Measurements from ENCODE around the gene CEP128.

The CEP128 gene

DNA sequence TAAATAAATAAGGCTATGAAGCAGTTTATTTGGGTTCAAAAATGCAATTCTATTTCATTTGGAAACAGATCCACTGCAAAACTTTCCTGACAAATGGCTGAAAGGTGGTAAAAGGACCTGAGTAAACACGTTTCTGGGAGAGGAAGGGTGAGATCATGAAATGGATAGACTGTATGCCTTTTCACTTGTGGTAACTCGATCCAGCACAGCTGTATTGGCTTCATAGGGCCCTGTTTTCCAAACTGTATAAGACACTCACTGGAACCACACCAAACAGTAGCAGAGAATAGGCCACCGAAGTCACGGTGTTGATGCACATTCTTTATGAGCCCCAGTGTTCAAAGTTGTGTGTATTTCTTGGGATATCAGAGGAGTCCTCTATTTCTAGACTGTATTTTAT, 405.1 kb downstream of the CEP128 start:
- DNase-seq, result peak in 1 of 3 experiments; percentile 27

DNA sequence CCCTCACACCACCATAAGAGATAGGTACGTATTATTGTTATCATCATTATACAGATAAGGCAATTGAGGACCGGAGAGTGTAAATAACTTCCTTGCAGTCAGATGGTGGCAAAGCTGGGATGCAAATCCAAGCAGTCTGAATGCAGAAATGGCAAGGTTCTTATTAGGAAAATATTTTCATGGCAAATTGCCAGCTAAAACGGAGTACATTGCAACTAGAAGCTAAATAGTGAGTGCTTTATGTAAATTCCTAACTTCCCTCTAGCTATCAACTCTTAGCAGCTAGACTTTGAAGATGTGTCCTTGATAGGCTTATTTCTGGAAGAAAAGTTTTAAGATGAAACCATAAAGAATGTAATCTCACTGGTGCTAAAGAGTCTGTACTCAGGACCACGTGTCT, 406.4 kb downstream of the CEP128 start:
- DNase-seq, result peak in 1 of 3 experiments; percentile 29

DNA sequence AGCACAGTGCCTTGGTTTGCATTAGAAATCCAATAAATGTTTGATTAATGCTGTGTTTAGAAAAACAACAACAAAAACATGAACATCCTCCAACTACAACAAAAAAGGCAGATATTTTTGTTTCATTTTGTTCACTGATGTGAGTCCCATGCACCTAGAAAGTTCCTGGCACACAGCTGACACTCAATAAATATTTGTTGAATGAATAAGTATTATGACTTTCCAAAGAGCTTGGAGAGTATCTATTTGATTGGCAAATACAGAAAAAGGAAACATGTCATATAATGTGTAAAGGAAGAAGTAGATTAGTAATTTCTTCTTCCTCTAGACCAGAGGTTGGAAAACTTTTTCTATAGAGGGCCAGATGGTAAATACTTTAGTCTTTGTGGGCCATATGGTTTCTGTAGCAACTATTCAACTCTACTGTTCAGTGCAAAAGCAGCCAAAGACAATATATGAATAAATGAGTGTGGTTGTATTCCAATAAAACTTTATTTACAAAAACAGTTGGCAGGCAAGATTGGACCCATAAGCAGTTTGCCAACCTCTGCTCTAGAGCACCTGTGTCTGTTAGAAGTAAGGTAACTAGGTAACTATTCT, 417.9 kb downstream of the CEP128 start:
- DNase-seq, result no peak

DNA sequence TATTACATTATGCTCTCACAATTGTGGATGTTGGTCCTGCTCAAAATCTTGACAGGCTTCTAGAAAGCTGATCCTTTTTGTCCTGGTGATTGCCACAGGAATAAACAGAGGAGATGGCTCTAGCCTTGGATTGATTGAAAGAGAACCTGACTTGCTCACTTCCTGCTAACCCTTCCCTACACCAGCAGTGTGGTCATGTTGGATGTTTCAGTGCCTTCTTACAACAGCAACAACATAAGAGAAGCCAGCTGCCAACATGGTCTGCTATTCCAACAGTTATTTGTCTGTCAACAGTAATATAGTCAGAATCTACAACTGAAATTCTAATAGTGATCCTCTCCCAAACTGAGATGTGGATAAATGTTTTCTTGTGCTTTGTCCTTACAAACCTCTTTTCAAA, 418.6 kb downstream of the CEP128 start:
- DNase-seq, result peak in 1 of 3 experiments; percentile 30

DNA sequence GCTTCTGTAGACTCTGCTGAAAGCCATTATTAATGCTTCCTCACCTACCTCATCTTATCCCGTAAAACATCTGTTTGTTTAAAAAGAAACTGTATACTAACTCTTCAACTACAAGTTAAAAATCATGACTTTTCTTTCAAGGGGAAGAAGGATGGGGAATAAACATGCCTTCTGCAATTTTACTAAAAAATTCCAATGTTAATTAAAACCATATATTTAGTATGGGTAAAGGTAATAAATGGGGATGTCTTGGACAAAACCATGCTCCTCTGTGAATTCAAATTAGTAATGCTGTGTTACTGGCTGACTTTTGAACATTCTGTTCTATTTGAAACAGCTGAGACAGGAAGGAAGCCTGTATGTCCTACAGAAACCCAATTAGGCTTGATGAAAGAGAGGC, 419.1 kb downstream of the CEP128 start:
- DNase-seq, result no peak

DNA sequence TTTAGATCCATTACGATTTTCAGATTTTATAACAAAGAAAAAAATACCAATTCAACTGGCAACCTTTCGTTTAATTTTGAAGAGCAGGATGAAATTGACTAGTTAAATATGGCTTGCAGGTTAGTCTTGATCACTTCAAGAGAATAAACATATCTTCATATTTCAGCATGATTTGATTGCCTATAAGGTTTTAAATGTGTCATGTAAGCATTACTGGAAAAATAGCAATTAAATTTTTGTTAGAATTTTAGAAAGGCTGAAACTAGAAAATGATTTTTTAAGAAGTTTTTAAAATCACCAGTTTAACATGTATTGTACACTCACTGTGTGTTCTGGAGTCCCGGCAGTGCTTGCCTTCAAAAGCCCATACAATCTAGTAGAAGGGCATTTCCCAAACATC, 420.1 kb downstream of the CEP128 start:
- DNase-seq, result no peak

DNA sequence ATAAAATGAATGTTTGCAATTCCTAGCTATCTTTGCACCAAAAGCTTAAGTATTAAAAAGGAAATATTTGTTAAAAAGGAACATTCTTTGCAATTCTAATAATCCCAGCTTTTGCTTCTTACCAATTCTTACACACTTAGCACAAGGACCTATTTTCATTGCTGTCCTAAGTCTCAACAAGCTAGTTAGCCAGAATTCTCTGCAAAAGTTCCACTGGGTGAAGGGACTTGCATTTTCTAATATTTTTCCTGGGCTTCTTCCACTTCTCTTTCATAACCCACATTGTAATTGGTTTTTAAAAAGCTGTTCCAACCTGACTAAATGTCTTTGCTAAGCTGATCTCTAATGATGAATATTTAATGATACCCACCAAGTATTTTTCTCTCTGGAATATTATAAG, 422.5 kb downstream of the CEP128 start:
- no peak for DNase-seq

DNA sequence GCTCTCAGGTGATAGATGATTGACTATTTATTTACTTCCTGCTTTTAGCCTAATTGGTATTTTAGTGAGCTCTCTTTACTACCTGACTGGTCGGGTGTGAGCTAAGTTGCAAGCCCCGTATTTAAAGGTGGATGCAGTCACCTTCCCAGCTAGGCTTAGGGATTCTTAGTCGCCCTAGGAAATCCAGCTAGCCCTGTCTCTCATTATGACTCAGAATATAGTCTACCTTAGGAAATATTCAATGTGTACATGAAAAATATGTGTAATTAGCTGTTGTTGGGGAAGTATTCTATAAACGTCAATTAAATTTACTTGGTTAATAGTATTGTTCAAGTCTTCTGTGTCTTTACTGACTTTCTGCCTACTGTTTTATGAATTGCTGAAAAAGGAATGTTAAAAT, 423.4 kb downstream of the CEP128 start:
- no peak for DNase-seq

DNA sequence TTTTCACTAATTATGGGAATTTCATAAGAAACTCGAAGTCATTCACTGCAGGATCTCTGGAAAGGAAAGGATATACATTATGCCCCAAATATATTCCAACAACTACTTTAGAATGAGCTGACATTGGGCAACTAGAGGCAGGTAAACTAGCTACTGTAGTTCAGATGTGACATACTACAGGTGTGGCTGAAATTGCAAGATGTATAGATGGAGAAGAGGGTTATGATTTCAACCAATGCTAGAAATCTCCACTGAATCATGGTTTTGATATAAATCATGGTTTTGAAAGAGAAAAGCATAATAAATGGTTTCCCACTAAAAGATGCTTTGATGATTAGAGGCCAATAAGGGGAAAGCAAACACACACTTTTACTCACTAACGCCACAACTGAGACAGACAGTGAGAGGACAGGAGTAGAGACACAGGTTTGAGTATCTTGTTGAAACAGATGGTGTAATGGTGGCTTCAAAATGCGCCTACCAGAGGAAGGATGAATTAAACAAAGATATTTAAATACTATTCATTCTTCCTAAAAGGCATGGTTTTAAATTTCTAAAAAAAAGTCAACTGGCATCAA, 434.2 kb downstream of the CEP128 start:
- DNase-seq, result no peak

DNA sequence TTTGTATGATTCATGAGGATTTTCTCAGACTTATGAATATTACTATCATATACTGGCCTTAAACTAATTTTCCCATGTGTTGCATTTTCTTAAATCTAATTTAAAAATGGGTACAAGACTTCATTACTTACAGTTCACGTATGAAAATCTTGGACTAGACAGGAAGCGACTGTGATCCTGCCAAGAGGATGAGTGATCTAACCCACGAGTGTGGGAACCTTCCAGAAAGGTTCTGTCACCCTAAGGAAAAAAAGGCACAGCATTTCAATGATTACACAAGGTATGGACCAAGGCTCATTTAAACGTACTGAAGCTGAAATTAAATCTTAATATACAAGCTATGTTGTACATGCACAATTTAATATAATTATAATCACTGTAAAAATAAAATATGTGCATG, 436.8 kb downstream of the CEP128 start:
- no peak for DNase-seq

DNA sequence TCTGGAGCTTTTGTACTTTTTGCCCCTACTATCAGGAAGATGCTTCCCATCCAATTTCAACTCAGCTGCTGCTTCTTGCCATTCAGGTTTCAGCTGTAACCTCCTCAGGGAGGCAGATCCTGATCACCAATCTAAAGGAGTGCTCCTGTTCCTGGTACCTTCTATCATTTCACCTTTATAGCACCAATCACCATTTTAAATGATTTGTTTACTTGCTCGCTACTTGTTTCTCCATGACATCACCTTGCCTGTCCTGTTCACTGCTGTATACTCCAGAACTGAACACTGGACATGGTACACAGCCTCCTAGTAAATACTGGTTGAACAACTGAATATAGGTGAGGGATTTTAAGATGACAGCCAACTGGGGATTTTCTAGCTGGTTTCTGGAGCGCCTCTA, 443.0 kb downstream of the CEP128 start:
- no peak for DNase-seq

DNA sequence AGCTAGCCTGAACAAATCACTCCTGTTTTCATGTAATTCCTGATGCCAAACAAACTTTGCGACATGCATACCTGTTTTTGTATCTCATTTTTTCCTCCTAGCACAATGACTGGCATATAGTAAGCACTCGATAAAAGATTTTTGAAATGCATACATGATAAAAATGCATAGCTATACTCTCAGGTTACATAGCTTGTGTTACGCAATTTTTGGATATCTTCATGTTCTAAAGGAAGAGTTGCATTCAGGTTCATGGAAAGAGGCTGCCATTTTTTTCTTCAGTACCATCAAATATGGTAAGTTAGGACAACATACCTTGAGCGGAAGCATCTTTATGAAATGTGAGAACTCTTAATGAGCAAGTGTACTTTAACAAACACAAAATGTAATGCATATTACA, 445.4 kb downstream of the CEP128 start:
- DNase-seq, result no peak

DNA sequence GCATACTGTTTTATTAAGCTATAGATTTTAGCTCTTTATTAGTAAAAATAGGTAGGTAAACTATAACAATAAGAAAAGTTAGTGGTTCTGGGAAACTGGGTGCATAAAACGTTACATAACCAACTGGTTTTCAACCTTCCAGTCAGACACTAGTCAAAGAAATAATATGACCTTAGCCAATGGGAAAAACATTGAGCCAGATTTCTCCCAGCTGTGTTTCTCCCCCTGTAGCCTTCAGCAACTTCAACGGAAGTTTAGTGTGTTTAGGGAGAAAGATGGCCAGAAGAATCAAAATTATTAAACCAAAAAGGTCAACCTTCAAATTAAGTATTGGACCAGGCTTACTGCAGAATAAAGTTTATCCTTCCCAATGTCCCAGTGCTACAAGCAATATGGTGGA, 446.8 kb downstream of the CEP128 start:
- DNase-seq, result no peak

DNA sequence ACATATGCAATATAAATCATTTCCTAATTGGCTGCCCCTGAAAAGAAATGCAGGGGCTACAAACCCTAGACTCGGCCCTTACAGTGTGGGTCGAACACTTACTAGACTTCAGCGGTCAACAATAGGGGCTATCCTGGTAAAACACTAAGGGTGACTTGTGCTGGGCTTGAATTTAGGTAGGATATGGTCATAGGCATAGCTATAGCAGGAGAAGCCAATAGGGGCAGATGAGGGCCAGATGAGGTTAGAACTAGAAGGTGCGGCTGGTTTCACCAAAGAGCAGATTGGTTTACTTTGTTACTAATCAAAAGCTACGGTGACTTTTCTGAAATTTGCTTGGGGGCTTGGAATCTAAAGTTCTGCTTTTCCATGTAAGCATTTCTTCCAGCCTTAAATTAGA, 447.9 kb downstream of the CEP128 start:
- no peak for DNase-seq

DNA sequence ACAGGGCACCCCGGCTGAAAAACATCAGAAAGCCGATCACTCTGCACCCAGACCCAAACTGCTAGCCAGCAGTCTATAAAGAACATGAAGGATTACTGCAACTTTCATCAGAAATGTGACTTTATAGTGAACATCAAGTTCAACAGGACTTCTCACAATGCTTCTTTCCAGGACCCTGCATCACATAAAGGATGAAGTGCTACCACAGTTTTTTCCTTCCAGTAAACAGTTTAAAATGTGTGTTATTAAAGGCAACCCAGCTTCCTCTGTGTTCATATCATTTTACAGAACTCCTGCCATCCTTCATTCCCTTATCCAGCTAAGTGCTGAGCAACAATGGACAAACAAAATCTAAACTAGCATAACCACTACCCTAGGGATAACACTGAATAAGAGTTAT, 449.9 kb downstream of the CEP128 start:
- no peak for DNase-seq

DNA sequence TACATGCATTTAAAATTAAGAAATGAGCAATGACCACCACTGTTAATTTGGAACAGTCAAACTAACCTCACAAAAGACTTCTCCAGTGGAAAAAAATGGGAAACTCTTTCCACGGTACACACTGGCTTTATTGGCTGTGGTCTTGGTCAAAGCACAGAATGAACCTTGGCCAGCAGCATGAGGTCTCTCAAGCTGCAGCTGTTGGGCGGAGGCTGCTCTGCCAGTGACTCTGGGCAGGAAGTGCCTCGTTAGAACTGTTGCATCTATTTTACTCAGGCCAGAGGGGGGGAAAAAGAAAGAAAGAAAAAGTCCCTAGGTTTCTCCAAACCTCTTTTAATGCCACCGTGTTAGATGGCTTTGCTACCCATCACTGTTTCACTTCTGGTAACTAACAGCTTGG, 450.4 kb downstream of the CEP128 start:
- DNase-seq, result peak in 2 of 3 experiments; percentile 28 to 62

DNA sequence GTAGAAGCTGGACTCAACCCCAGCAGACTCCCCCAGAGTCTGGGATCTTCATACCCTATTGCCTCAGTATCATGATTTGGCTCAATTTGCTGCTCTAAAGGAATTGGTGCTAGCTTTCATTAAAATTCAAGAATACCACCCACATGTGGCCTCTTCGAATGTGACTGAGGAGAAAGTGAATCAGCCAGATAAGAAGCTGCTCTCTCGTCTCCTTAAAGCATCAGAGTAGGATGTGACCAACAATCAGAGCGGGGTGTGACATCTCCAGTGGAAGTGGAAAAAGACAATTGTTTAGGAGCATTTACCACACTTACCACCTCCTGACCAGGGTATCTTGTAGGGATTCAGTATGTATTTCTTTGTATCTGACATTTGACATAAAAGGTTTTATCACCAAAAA, 452.0 kb downstream of the CEP128 start:
- no peak for DNase-seq

DNA sequence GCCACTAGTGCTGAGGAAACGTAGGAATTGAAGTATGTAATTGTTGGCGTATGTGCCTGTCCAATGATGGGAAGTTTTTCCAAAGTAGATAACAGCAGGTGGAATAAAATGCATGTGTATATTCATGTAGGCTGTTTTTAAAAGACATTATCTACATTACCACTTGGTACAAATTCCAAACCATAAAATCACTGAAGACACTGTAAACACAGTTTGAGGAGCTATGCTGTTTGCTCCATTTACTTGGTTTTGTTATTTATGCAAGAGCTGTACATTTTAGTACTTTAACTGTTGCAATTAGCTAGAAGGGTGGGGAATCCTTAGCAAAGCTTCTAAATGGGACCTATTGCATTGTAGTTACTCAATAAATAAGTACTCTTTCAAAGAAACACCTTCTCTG, 455.8 kb downstream of the CEP128 start:
- DNase-seq, result no peak

DNA sequence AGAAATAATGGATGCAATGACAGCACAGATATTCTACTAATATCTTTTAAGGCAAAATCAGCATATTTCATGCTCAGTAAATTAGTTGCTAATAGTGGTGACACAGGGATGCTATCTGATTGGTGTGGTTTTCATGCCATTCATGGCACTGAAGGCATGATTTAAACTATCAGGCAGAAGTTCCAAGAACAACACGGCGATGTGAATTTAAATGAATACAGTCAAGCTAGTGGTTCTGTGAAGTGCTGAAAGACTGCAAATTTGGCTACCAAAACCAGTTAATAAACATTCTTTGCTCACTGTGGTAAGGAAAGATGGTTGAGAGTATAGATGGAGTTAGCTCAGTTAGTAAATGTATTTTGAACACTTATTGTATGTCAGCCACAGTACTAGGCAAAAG, 458.2 kb downstream of the CEP128 start:
- no peak for DNase-seq

DNA sequence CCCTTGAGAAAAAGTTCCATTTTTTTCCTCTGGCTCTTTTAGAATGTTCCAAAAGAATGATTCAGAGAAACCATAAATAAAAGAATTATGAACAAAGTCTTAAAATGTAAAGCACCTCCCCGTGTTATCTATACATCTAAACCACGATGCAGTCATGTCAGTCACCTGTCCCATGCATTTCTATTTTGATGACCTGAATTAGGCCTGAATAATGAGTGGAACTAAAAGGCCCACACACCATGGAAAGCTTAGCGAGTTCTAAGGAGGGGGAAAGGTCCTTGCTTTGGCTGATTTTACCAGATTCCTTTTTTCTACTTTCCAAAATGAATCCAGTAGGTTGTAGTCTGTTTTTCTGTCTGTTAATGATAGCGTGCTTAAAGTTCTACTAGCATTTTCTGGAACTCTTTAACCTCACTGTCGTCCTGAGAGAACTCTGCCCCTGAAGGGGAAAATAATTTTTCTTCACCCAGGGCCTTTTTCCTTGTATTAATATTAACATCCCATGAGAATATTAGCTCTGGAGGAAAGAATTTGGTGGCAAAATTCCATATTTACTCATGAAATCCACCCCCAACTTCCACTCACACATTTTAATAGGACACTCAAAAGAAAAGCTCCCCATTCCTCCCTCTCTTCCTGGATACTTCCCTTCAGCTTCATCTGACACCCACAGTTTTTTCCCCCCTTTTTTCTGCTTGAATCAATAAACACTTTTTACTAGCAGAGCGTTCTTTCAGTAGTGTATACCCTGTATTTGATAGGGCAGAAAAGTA, 464.0 kb downstream of the CEP128 start:
- DNase-seq, result no peak

DNA sequence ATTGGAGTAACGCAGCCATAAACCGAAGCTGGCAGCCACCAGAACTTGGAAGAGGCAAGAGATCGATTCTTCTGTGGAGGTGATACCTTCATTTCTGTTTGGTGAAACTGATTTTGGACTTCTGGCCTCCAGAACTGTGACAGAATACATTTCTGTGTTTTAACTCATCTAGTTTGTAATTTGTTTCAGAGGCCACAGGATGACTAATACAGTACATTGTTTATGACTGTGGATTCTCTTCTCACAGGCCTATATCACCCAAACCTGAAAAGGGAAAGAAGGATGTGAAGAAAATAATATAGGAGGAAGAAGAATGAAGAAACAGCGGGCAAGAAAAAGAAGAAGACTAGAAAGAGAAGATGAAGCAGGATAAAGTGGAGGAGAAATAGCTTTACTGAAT, 466.5 kb downstream of the CEP128 start:
- no peak for DNase-seq

DNA sequence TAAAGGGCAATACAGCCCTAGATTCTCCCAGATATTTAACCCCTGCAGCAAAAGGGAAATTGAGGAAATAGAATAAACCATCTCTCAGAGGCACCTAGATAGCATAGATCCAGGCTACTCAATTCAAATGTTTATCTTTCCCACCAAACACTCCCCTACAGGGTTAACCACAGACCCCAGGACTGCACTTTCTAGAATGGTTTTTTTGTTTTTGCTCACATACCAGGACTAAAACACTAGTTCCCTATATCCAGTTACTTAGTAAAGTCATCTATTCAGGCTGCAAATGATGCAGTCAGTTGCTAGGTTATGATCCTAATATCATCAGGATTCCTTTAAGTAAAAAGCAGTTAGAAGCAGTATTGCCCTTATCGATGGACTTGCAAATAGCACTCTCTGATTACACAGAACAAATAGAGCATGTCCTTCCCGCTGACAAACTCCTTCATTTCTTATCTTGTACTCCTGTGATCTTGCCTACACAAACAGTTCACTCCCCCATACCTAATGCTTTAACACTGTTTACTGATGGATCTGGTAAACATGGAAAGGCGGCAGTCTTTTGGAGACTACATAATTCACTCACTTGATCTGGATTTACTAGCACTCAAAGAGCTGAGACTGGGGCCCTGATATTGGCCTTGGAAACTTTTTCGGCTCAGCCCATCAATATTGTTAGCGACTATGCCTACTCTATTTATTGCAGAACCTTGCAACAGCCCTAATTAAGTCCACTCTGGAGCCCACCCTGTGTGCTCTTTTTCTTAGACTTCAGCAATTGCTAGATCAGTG, 473.0 kb downstream of the CEP128 start:
- no peak for DNase-seq

DNA sequence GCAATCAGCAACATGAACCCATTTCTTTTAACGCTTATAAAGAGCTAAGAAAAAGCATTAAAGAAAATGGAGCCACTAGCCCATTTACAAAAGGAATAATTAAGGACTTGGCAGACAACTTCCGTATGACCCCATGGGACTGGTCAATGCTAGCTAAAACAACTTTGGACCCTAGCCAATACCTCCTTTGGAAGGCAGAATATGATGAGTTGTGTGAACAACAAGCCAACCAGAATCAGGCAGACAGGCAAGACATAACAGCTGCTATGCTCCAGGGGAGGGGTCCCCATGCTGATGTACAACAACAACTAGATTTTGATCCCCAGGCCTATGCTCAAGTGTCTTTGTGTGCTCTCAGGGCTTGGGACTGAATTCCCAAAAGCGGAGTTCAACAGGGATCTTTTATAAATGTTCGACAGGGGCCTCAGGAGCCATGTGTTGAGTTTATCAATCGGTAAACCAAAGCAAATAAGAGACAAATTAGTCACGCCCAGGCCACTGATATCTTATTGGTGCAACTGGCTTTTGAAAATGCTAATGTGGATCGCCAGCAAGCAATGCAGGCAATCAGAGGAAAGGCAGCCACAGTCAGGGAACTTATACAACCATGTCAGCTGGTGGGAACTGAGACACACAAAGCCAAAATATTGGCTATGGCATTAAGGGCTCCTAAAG, 475.9 kb downstream of the CEP128 start:
- DNase-seq, result no peak

Data from NCI-H1417 (cell line).